Testis (tissue), 3 donors: ENCODE measurements around the gene FOXO1. TPM values are rescaled to one million over a fixed set of nuclear protein-coding genes. Genes with fewer than 3 reads are reported as not detected.

Experiments used
- DNase-seq: peaks from one replicate; pipeline ENCODE4 v3.0.0-alpha.2; 2019
- H3K27ac ChIP-seq, 2 donors: fragments of 200-600 bp; sonication (generic); one replicate each; pipeline ENCODE4 v1.5.1; 2019
- H3K27me3 ChIP-seq: fragments of 200-600 bp; sonication (generic); one replicate; pipeline ENCODE4 v1.5.1; 2019
- H3K36me3 ChIP-seq: fragments of 200-600 bp; sonication (generic); one replicate; pipeline ENCODE4 v1.5.1; 2017; ENCODE audit warnings: low read depth; ENCODE audit errors: missing control alignments
- H3K4me1 ChIP-seq: fragments of 200-600 bp; sonication (generic); one replicate; pipeline ENCODE4 v1.5.1; 2019
- H3K4me3 ChIP-seq, 2 donors: fragments of 200-600 bp; sonication (generic); one replicate each; pipeline ENCODE4 v1.5.1; 2017 to 2019
- H3K9me3 ChIP-seq: fragments of 200-600 bp; sonication (generic); one replicate; pipeline ENCODE4 v1.5.1; 2017
- POLR2A ChIP-seq: fragments of 450-650 bp; IDR thresholded peaks from one replicate; pipeline ENCODE4 v1.6.1; 2017; ENCODE audit warnings: antibody characterized with exemption, mild to moderate bottlenecking, moderate library complexity
- WGBS, 2 donors: methylation state at CpG; one replicate each; pipeline ENCODE4 v1.1.5; 2018; 5-methylcytosine and 5-hydroxymethylcytosine counted together
- intact Hi-C: fragments of 100-400 bp; cut with DNase I; formaldehyde crosslinking; loops from one replicate; pipeline ENCODE4 v1.15.1; 2023; ENCODE audit warnings: low total_unique reads
- polyA plus RNA-seq: library from polyadenylated mRNA; stranded (reverse); fragments of 350-450 nt; fragmentation: Illumina TruSeq; extraction: RNeasy Lipid Tissue Mini Kit (QIAGEN cat#74804); gene quantifications from one replicate; pipeline ENCODE4 v1.2.3, GENCODE V29; 2014; ENCODE audit warnings: low read depth, low replicate concordance; ENCODE audit not compliant: insufficient read depth
- total RNA-seq, 2 donors: library from RNA; depleted of rRNA; stranded (reverse); fragments of >200 nt; gene quantifications; one replicate each; pipeline ENCODE4 v1.2.3, GENCODE V29; 2016
- TF ChIP-seq, protein P1 (sequence below), 3 experiments: fragments of 450-650 bp in 2 of 3; fragments of 200-600 bp in 1 of 3; sonication (generic) in 1 of 3; IDR thresholded peaks; one replicate each; pipeline ENCODE4 v1.5.1; 2016 to 2019; ENCODE audit warnings: antibody characterized with exemption in 3 of 3, mild to moderate bottlenecking in 2 of 3, moderate library complexity in 1 of 3

FOXO1 gene
- total and polyA plus RNA-seq, 3 donors from 2014 or later = 19.5 to 58.7 (median 52.2) TPM

DNA sequence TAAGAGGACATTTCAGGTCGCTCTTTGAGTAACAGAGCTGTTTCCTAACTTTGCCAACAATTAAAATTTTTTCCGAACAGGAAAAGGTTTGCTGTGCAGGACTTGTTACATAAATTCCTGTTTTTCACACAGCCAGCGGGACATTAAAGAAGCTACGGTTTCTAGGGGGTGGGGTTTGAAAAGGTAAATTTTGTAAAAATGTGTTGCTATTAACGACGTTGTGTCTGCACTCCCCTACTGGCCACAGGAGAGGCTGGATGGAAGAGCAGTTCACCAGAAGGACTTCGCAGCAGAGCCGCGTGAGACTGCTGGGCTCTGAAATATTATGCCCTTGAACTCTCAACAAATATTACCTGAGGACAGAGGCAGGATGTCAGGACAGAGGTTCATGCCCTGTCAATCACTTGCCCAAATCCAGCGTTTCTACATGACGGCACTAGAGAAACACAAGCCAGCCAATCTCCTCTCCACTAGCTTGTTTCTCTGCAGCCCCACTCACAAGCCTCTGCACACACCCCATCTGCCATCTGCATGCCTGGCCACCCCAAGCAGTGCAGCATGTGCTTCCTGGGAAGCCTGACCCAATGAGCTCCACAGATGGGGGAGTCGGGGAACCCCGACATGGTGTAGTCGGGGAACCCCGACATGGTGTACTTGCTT, 102.0 kb downstream of the FOXO1 start:
- no peak for DNase-seq
- no peaks in the 10 kb centered on the region for H3K36me3 ChIP-seq
- peak overlapping the region in 1 of 2 donors; percentile 2 for H3K27ac ChIP-seq
- H3K27me3 ChIP-seq = no peaks in the 10 kb centered on the region
- H3K4me3 ChIP-seq = no peak overlapping the region
- peaks cover 15% of the 10 kb centered on the region for H3K4me1 ChIP-seq
- intact Hi-C loops = no loop called here
- TF ChIP-seq, protein P1, sequence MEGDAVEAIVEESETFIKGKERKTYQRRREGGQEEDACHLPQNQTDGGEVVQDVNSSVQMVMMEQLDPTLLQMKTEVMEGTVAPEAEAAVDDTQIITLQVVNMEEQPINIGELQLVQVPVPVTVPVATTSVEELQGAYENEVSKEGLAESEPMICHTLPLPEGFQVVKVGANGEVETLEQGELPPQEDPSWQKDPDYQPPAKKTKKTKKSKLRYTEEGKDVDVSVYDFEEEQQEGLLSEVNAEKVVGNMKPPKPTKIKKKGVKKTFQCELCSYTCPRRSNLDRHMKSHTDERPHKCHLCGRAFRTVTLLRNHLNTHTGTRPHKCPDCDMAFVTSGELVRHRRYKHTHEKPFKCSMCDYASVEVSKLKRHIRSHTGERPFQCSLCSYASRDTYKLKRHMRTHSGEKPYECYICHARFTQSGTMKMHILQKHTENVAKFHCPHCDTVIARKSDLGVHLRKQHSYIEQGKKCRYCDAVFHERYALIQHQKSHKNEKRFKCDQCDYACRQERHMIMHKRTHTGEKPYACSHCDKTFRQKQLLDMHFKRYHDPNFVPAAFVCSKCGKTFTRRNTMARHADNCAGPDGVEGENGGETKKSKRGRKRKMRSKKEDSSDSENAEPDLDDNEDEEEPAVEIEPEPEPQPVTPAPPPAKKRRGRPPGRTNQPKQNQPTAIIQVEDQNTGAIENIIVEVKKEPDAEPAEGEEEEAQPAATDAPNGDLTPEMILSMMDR (IDR thresholded peaks at IDR 0.05) = no peak
- no peak for TF ChIP-seq POLR2A
- no peaks in the 10 kb centered on the region for H3K9me3 ChIP-seq
- 41% methylated on average over 15 of the region's 15 CpGs for WGBS, 2 donors

DNA sequence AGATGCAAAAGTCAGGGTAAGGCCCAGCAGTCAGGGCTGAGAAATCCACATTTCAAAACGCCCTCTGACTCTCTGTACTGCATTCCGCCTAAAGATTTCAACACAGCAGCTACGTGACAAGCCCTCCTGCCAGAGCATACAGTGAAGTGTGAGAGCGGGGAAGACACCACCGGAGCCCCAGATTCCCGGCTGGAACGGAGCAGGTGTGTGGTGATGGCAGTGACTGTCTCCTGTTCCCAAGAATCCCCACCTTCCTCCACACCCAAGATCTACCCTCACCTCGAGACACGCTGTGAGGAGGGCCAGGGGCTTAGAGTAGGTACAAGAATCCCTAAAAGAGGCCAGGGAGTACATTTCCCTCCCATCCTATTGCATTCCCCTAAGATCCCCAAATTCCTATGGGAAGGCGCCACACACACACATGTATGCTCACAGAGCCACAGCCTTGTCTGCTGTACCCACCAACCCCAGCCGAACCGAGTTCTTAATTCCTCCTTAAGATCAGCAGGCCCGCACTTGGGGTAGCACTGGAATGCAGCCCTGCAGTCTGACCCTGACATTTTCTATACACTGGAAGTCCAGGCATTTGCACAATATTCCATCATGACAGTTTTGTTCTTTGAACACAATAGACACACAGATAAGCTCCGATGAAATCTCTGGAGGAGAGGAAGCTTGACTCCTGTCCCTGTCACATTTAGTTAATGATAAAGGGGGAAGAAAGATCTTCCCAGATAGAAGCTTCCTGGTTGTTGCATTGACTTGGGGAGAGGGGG, 102.9 kb downstream of the FOXO1 start:
- Histone ChIP-seq H3K4me3 (no peak overlapping the region), H3K36me3 (no peaks in the 10 kb centered on the region), H3K27ac (no peak overlapping the region), H3K27me3 (no peaks in the 10 kb centered on the region), H3K9me3 (no peaks in the 10 kb centered on the region), H3K4me1 (peaks cover 15% of the 10 kb centered on the region)
- TF ChIP-seq, protein P1 (IDR thresholded peaks at IDR 0.05) = no peak
- TF ChIP-seq POLR2A = no peak
- no peak for DNase-seq
- intact Hi-C loops = no loop called here
- 70 to 85% methylated on average over 14 of the region's 14 CpGs for WGBS, 2 donors

DNA sequence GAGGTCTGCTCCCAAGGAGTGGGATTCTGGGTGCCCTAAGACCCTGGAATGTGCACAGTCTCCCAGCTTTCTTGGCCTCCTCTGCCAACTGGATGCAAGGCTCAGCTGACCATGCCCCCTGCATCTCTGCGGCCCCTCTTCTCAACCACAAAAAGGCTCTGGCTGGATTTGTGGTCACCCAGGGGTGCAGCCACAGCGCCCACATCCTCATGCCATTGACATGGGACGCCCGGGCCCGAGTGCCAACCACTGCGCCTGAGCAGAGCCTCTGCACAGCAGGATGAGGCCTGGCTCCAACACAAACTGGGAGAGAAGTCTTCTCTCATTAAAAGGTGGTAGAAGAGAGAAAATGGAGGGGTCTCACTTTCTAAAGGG, 103.5 kb downstream of the FOXO1 start:
- 86 to 89% methylated on average over 4 to 6 of the region's 6 CpGs for WGBS, 2 donors
- Histone ChIP-seq H3K27ac (no peak overlapping the region), H3K27me3 (no peaks in the 10 kb centered on the region), H3K4me1 (peaks cover 15% of the 10 kb centered on the region), H3K9me3 (no peaks in the 10 kb centered on the region), H3K36me3 (no peaks in the 10 kb centered on the region), H3K4me3 (no peak overlapping the region)
- DNase-seq = no peak
- TF ChIP-seq, protein P1 (IDR thresholded peaks at IDR 0.05) = no peak
- TF ChIP-seq POLR2A = no peak
- intact Hi-C loops = no loop called here

DNA sequence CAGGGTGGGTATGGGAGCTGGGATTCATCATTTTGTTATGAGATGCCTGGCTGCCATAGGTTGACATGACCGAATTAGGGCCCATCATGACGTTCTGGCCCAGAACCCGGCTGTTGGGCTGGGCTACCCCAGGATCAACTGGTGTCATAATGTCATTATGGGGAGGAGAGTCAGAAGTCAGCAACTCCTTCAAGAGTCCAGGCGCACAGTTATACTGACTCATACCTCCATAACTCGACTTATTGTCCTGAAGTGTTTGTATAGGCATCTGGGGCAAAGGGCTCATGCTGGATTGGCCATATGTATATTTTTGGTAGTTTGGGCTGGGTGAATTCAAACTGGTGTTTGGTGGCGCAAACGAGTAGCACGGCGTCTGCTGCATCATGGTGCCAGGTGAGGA, 106.5 kb downstream of the FOXO1 start:
- intact Hi-C loops = no loop called here
- H3K36me3 ChIP-seq = no peaks in the 10 kb centered on the region
- 99 to 100% methylated on average over 9 of the region's 9 CpGs for WGBS, 2 donors
- H3K4me1 ChIP-seq = peaks cover 15% of the 10 kb centered on the region
- TF ChIP-seq POLR2A = no peak
- TF ChIP-seq, protein P1 (IDR thresholded peaks at IDR 0.05) = no peak
- no peaks in the 10 kb centered on the region for H3K9me3 ChIP-seq
- no peaks in the 10 kb centered on the region for H3K27me3 ChIP-seq
- H3K27ac ChIP-seq = no peak overlapping the region
- H3K4me3 ChIP-seq = no peak overlapping the region
- DNase-seq = no peak
